Limb (tissue), 2 donors: ENCODE measurements around the gene SPTY2D1.
"Not testable (repeated sequence)": the region's sequence is repeated elsewhere in the genome, so short reads cannot be mapped to it uniquely, and the experiment has no call there.

Source experiments
- DNase-seq, 2 donors: peaks; one replicate each; pipeline ENCODE4 v3.0.0-alpha.2; 2016; ENCODE audit errors: extremely low spot score in 2 of 2

Gene SPTY2D1

GRCh38 chr11:18634140-18635032 is at the start of gene SPTY2D1:
Gene SPTY2D1 (minus strand): TSS chr11:18634342. CDS start chr11:18634257, 85 bp downstream.
- peak; percentile 98 to 99 for DNase-seq

- no peak for DNase-seq
Observed at GRCh38 chr11:18682466-18682865, 48.3 kb upstream of the SPTY2D1 start.

- not testable (repeated sequence) for DNase-seq
Observed at GRCh38 chr11:18681949-18682348, 47.8 kb upstream of the SPTY2D1 start.

GRCh38 chr11:18677560-18677959 is 43.4 kb upstream of the SPTY2D1 start:
- no peak for DNase-seq

GRCh38 chr11:18676803-18677202 is 42.7 kb upstream of the SPTY2D1 start:
- no peak for DNase-seq

GRCh38 chr11:18672209-18672608 is 38.1 kb upstream of the SPTY2D1 start:
- DNase-seq = not testable (repeated sequence)

- no peak for DNase-seq
Observed at GRCh38 chr11:18671246-18671645, 37.1 kb upstream of the SPTY2D1 start.

- DNase-seq = no peak
Observed at GRCh38 chr11:18669711-18670110, 35.6 kb upstream of the SPTY2D1 start.

GRCh38 chr11:18669219-18669596 is 35.1 kb upstream of the SPTY2D1 start:
- DNase-seq = no peak

GRCh38 chr11:18668131-18668530 is 34.0 kb upstream of the SPTY2D1 start:
- DNase-seq = no peak

- not testable (repeated sequence) for DNase-seq
Observed at GRCh38 chr11:18665353-18665872, 31.3 kb upstream of the SPTY2D1 start.

- DNase-seq = no peak
Observed at GRCh38 chr11:18657673-18658072, 23.5 kb upstream of the SPTY2D1 start.

GRCh38 chr11:18650859-18651557 is 16.9 kb upstream of the SPTY2D1 start:
- DNase-seq = peak in 1 of 2 donors; percentile 26

GRCh38 chr11:18650353-18650752 is 16.2 kb upstream of the SPTY2D1 start:
- no peak for DNase-seq

GRCh38 chr11:18643034-18643433 is 8.9 kb upstream of the SPTY2D1 start:
- DNase-seq = not testable (repeated sequence)

GRCh38 chr11:18641677-18642076 is 7.5 kb upstream of the SPTY2D1 start:
- no peak for DNase-seq

GRCh38 chr11:18633256-18634139 is 644 bp downstream of the SPTY2D1 start:
- peak in 1 of 2 donors; percentile 24 for DNase-seq

GRCh38 chr11:18632841-18633240 is 1.3 kb downstream of the SPTY2D1 start:
- DNase-seq = no peak

GRCh38 chr11:18624161-18624560 is 10.0 kb downstream of the SPTY2D1 start:
- DNase-seq = no peak

GRCh38 chr11:18623707-18624106 is 10.4 kb downstream of the SPTY2D1 start:
- no peak for DNase-seq

- DNase-seq = peak in 1 of 2 donors; percentile 22
Observed at GRCh38 chr11:18618342-18619025, 15.7 kb downstream of the SPTY2D1 start.
